Peyer's patch (tissue), 4 donors: Measurements from ENCODE around the gene FAM89A.

Source experiments
- CTCF ChIP-seq, 6 experiments: fragments of 450-650 bp in 4 of 6; fragments of 200-600 bp in 2 of 6; sonication (generic) in 1 of 6; IDR thresholded peaks; one replicate each; pipeline ENCODE4 v1.5.1; 2017 to 2019; ENCODE audit warnings: antibody characterized with exemption in 6 of 6, mild to moderate bottlenecking in 3 of 6, moderate library complexity in 1 of 6
- POLR2A ChIP-seq, 2 donors: fragments of 450-650 bp; IDR thresholded peaks; one replicate each; pipeline ENCODE4 v1.5.1; 2017; ENCODE audit warnings: antibody characterized with exemption in 2 of 2, mild to moderate bottlenecking in 2 of 2, moderate library complexity in 2 of 2

DNA sequence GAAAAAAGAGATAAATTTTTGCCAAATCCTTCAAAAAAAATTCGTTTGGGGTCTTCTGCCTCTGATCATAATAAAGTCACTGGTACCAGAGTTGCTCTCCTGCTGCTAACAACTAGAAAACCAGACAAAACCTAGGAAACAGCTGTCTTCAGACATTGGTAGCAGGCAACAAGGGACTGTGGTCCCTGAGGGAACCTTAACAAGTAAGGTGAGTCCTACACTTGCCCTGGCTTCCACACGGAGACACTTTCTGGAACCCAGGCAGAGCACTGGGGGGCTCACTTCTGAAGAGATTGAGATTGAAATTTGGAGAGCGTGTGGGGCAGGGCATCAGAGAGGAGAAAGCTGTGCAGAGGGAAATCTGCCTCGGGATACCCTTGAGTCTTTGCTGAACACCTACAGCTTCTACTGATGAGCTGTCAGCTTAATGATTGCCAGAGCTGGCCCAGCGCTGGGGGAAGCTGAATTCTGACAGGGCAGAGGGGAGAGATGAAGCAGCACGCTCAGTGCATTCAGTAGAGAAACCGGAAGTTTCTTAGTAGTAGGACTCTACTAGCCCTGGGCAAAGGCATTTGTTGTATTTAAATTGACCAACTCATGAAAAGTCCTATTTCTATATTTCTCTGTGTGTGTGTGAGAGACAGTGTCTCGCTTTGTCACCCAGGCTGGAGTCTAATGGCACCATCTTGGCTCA, 18.5 kb upstream of the FAM89A start:
- TF ChIP-seq CTCF (IDR thresholded peaks at IDR 0.05), result no peak
- TF ChIP-seq POLR2A (IDR thresholded peaks at IDR 0.05), result no peak
